ENCODE results near the gene CALML6. TPM values are rescaled to one million over a fixed set of nuclear protein-coding genes. Genes with fewer than 3 reads are reported as not detected.

Gene CALML6
- total and polyA plus RNA-seq, 2 of the 8 experiments (the other 6 are each of a cell fraction or from before 2014, with no cell fraction given): 0.54 to 1.3 TPM

GRCh38 chr1:1920057-1920607 is 5.1 kb downstream of the CALML6 start:
- H3K9me3 ChIP-seq (ENCODE audit: insufficient read depth in 2 of 2, low read depth in 1 of 2, low read length in 1 of 2): no peaks in the 10 kb centered on the region; a peak in 1 of 4 replicates
- peak overlapping the region; percentile 90; the same call in 1 of the 2 replicates for H2BK12ac ChIP-seq (ENCODE audit: low read depth, low read length)
- H3K56ac ChIP-seq (replicated peaks; ENCODE audit: insufficient read length, low read depth, low read length): no peak overlapping the region
- peak overlapping the region in 2 of 4 experiments; percentile 34 to 49; a peak in 3 of 8 replicates for H3K4me3 ChIP-seq (ENCODE audit: extremely low read depth in 1 of 4, insufficient read depth in 2 of 4, low read depth in 3 of 4, low read length in 4 of 4)
- FAIRE-seq (no peak), DNase-seq (ENCODE audit: low read depth in 1 of 2, low spot score in 2 of 2) (no peak)
- H2AK5ac ChIP-seq (ENCODE audit: low read depth, low read length): peak overlapping the region; percentile 87; the same call in 1 of the 2 replicates
- no peak overlapping the region for H3K9ac ChIP-seq (replicated peaks in 1 of 4; ENCODE audit: extremely low read depth in 1 of 4, low read depth in 3 of 4, low read length in 3 of 4)
- peaks cover 0 to 15% (median 10%) of the 10 kb centered on the region in 4 experiments; a peak in 6 of 7 replicates for H3K4me1 ChIP-seq (replicated peaks in 1 of 4; ENCODE audit: control insufficient read depth in 3 of 4, insufficient read depth in 4 of 4, low read length in 3 of 4)
- no peak overlapping the region for H4K5ac ChIP-seq (ENCODE audit: insufficient read length, low read depth, low read length)
- peaks cover 4% of the 10 kb centered on the region; the same call in 1 of the 2 replicates for H3K23me2 ChIP-seq (ENCODE audit: low read depth, low read length)
- H2AFZ ChIP-seq (ENCODE audit: low read length): peak overlapping the region; percentile 2; the same call in 1 of the 2 replicates
- no peaks in the 10 kb centered on the region for H3K36me3 ChIP-seq (ENCODE audit: control insufficient read depth in 2 of 4, insufficient read depth in 4 of 4, low read length in 3 of 4)
- peak overlapping the region; percentile 34 for H3K4ac ChIP-seq (replicated peaks; ENCODE audit: insufficient read length, low read depth, low read length)
- H3K27ac ChIP-seq (ENCODE audit: low read depth, low read length): no peak overlapping the region
- H3K18ac ChIP-seq (ENCODE audit: extremely low read depth, low read length): peak overlapping the region; percentile 67; the same call in 1 of the 2 replicates
- peak overlapping the region; percentile 15; the same call in 1 of the 2 replicates for H2BK5ac ChIP-seq (ENCODE audit: low read depth, low read length)
- WGBS, 2 experiments (ENCODE audit: extremely low coverage in 1 of 2, insufficient coverage in 1 of 2, insufficient read length in 1 of 2, insufficient replicate concordance in 2 of 2, low coverage in 1 of 2, low lambda C conversion rate in 2 of 2, missing lambda C conversion rate in 1 of 2): 86% methylated on average over 6 of the region's 6 CpGs; no CpG with 5 or more reads in 1 of the 2 experiments
- H3K27me3 ChIP-seq (replicated peaks in 1 of 4; ENCODE audit: control insufficient read depth in 3 of 4, extremely low read depth in 1 of 4, insufficient read depth in 3 of 4, low read length in 3 of 4): peaks cover 0 to 2% (median under 1%) of the 10 kb centered on the region in 4 experiments; a peak in 1 of 7 replicates
- peak overlapping the region; percentile 67 for H4K91ac ChIP-seq (replicated peaks; ENCODE audit: insufficient read length, low read length)
- 0 out of 2 replicates have a peak overlapping the region, but pooled peaks have one; percentile 48 for H2BK20ac ChIP-seq (ENCODE audit: low read length)
- ChIA-PET POLR2A (ENCODE audit: partially characterized antibody) (interaction anchor here (2.6 kb wide), 1 partner anchor 10 kb away, joined by 14 read pairs; no protein-coding TSS in a partner anchor), CTCF (ENCODE audit: partially characterized antibody) (interaction anchor here (1.2 kb wide), 1 partner anchor 24 kb away, joined by 6 read pairs; no protein-coding TSS in a partner anchor)
- TF ChIP-seq TBP (IDR thresholded peaks at IDR 0.05; ENCODE audit: low read depth, low read length) (no peak), TAF1 (IDR thresholded peaks at IDR 0.05; ENCODE audit: low read depth, low read length) (no peak), CHD2 (IDR thresholded peaks at IDR 0.05; ENCODE audit: low read length) (no peak), MAFK (IDR thresholded peaks at IDR 0.05; ENCODE audit: low read depth, low read length) (no peak), SUZ12 (IDR thresholded peaks at IDR 0.05; ENCODE audit: low read length) (0 out of 2 replicates have a peak, but pooled peaks have one; percentile 23), USF2 (IDR thresholded peaks at IDR 0.05; ENCODE audit: low read length) (no peak), EP300 (IDR thresholded peaks at IDR 0.05; ENCODE audit: borderline replicate concordance in 1 of 2, low read depth in 2 of 2, low read length in 2 of 2) (no peak), KDM4A (IDR thresholded peaks at IDR 0.05; ENCODE audit: low read depth, low read length, severe bottlenecking) (peak; percentile 42), ATF2 (IDR thresholded peaks at IDR 0.05; ENCODE audit: low read length) (no peak)
- no peaks in the 10 kb centered on the region for H3K79me2 ChIP-seq (ENCODE audit: control insufficient read depth in 1 of 2, insufficient read depth in 2 of 2, low read length in 2 of 2)
- no peak overlapping the region for H3K14ac ChIP-seq (ENCODE audit: insufficient read length)
- H4K20me1 ChIP-seq (replicated peaks in 1 of 2; ENCODE audit: control insufficient read depth in 1 of 2, insufficient read depth in 2 of 2, low read length in 2 of 2): no peaks in the 10 kb centered on the region
- peak overlapping the region; percentile 50 to 82 for H3K4me2 ChIP-seq (ENCODE audit: insufficient read depth in 1 of 2, low read depth in 2 of 2, low read length in 2 of 2)
- no peaks in the 10 kb centered on the region for H3K79me1 ChIP-seq (ENCODE audit: low read depth, low read length)
- H4K8ac ChIP-seq (ENCODE audit: extremely low read depth, insufficient read depth, low read length): peak overlapping the region; percentile 77
- H3K23ac ChIP-seq (ENCODE audit: insufficient read length): no peak overlapping the region
- H2BK15ac ChIP-seq (ENCODE audit: low read length): peak overlapping the region; percentile 99
- H2BK120ac ChIP-seq (replicated peaks; ENCODE audit: low read depth, low read length): no peak overlapping the region
